Measurements from ENCODE around the gene NOC2L.

DNA sequence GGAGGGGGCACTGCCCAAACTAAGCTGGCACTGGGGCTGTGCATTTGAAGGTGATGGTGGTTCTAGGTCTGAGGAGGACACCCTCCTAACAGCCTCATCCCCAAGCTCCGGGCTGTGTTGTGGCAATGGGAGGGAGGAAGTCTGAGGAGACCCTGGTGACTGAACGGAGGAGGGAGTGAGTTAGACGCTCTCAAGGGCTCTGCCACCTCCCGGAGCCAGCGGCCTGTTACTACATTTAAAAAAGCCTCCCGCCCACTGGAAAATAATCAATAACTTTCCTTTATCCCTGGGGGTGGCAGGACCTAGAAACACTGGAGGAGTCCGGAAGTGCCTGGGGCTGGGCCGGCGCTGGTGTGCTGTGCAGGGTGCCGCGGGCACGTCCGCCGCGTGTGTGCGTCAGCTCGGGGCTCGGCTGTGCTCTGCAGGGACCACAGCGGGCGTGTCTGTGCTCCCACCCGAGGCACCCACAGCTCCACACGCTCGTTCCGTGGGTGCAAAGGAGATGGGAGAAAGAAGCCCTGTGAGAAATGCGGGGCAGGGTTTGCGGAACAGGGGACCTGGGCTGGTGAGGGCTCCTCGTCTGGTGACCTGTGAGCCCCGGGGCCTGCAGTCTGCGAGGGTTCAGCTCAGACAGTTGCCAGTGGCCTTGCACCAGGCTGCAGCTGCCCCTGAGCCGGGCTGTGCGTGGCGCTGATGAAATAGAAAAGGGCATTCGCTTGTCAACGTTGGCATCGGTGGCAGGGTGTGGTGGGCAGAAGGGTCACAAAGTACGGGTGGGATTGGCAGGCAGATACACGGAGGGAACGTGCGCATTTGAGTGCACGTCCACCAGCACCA lies 30.0 kb downstream of the NOC2L start:
- TF ChIP-seq TEAD4 (IDR thresholded peaks at IDR 0.05) (no peak), TCF12 (IDR thresholded peaks at IDR 0.05; ENCODE audit: low read depth) (no peak), CEBPB (IDR thresholded peaks at IDR 0.05) (no peak), RAD21 (IDR thresholded peaks at IDR 0.05; ENCODE audit: low read depth) (no peak), MAX (IDR thresholded peaks at IDR 0.05) (no peak), TAF1 (IDR thresholded peaks at IDR 0.05; ENCODE audit: low read depth) (no peak), REST (IDR thresholded peaks at IDR 0.05; ENCODE audit: low read depth) (no peak), NFIC (IDR thresholded peaks at IDR 0.05) (no peak), EGR1 (IDR thresholded peaks at IDR 0.05) (no peak), CREB1 (IDR thresholded peaks at IDR 0.05; ENCODE audit: low read depth) (no peak), EP300 (IDR thresholded peaks at IDR 0.05; ENCODE audit: borderline replicate concordance) (no peak), YY1 (IDR thresholded peaks at IDR 0.05; ENCODE audit: low read depth) (no peak)
